ENCODE results near the gene ALOXE3. TPM values are rescaled to one million over a fixed set of nuclear protein-coding genes. Genes with fewer than 3 reads are reported as not detected.

Gene ALOXE3
- total RNA-seq, result not detected in 2 replicates

DNA sequence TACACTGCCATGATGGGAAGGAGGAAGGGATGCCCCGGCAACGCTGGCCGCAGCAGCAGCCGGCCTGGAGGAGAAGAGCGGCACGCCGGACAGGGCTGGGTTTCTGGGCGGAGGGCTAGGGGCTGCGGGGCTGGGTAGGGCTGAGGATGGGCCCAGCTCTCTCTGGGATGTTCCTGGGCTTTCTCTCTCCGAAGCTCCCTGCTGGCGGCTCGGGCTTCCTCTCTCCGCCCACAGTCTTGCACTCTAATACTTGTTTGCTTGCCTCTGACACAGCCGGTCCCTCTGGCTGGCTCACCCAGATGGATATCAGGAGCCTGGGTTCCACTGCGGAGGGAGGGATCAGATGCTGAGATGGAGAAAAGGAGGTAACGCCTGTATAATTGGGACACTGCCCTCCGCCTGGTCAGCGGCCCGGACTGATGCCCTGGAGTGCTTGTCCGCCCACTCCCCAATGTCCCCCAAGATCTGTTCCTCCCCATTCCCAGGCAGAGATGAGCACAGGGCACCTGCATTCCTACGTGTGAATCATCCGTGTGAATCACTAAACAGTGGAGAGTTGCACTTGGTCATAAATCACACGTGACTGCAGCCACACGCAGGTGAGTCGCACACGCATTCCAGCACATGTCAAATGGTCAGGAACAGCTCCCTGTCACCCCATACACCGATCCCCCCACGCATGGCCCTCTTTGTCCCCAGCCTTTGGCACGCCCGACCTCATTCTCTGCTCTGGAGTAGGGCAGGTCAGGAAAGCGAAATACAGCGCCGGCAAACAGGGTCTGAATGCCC, at the start of gene ALOXE3:
ALOXE3 (minus strand) TSS at position 535 of the 789 bp plus-strand sequence; CDS start at position 11, 524 bp downstream.
- intact Hi-C loops (cut with micrococcal nuclease), result loop anchor here (1.0 to 5.0 kb wide), 7 partner anchors 8 to 186 kb away; partner anchors contain the start of genes CNTROB, SLC25A35 and TRAPPC1

DNA sequence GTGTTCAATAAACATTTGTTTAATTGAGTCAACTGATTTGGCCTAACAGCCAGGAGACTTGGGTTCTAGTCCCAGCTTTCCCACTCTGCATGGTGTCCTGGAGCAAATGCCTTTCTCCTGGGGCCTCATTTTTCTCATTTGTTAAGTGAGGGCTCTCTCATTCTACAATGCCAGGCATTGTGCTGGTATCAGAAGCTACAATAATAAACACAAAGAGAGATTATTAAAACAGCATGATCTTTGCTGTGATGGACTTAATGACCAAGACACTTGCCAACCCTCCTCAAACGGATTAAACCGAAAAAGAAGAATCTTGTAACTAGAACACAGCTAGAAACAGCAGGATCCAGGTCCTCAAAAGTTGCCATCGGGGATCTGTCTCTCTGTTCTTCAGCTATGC, 49.2 kb upstream of the ALOXE3 start:
- intact Hi-C loops (cut with micrococcal nuclease), result no loop called here

DNA sequence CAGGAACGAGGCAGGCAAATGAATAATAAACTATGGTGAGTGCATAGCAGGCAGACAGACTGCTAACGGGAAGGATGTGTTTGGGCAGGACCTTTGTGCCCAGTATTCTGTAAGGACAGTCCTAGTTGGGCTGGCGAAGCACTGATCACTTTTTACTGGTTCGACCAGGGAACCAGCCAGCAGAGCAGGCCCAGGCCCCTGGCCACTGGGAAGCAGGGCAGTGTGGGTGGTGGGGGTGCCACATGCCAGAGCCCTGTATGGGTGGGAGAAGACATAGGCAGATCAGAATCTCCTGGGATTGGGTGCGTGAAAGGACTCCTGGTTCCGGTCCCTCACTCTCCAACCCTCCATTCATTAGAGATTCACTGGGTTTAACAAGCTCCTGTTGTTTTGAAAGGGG, 48.4 kb upstream of the ALOXE3 start:
- intact Hi-C loops (cut with micrococcal nuclease), result no loop called here

DNA sequence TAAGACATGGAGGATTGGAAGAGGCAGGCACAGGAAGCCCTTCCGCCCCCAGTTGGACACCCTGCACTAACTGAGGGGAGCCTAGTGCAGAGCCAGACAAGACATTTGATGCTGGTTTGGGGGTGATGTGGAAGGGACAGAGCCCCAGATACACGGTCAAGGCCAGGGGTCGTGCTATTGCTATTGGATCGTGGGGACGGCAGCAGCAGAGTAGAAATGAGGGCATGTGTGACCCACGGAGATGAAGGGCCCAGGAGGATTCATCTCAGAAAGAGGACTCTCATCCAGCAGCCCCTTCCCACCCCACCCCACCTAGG, 46.5 kb upstream of the ALOXE3 start:
- intact Hi-C loops (cut with micrococcal nuclease), result loop anchor here (1.0 kb wide), 2 partner anchors 8 to 9 kb away; no protein-coding TSS in a partner anchor

DNA sequence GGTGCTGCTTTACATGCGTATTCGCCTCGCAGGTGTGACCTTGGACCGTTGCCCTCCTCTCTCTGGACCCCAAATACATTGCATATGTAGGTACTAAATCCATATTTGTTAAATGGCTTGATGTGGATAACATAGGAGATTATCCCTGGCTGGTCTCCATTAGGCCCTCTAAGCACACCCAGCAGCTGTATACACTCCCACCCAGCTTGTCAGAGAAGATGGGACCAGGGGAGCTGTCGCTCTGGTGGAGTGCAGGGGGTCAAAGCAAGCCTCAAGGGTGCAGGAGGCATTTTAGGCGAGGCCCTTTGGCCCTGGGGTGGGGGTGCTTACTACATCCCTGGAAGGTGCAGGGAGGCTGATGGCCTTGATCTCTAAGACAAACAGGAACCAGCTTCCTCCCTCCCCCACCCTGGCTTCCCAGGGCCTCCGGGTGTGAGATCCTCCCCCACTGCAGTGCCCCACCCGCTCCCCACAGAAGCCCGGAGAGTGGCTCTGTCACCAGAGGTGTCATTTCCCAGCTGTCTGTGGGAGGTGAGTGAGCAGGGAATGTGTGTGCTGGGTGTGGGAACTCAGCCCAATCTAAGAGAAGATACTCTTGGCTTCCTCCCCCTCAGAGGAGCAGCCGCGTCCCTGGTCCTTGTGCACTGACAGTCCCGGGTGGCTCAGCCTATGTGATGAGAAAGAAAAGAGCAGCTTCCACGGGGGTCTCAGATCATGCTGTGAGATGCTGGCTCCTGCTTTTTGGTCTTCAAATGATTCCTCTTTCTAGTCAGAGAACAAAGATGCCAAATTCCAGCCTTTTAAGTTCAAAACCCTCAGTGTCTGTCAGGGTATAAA, 45.9 kb upstream of the ALOXE3 start:
- intact Hi-C loops (cut with micrococcal nuclease), result loop anchor here (1.0 kb wide), 2 partner anchors 8 to 9 kb away; no protein-coding TSS in a partner anchor

DNA sequence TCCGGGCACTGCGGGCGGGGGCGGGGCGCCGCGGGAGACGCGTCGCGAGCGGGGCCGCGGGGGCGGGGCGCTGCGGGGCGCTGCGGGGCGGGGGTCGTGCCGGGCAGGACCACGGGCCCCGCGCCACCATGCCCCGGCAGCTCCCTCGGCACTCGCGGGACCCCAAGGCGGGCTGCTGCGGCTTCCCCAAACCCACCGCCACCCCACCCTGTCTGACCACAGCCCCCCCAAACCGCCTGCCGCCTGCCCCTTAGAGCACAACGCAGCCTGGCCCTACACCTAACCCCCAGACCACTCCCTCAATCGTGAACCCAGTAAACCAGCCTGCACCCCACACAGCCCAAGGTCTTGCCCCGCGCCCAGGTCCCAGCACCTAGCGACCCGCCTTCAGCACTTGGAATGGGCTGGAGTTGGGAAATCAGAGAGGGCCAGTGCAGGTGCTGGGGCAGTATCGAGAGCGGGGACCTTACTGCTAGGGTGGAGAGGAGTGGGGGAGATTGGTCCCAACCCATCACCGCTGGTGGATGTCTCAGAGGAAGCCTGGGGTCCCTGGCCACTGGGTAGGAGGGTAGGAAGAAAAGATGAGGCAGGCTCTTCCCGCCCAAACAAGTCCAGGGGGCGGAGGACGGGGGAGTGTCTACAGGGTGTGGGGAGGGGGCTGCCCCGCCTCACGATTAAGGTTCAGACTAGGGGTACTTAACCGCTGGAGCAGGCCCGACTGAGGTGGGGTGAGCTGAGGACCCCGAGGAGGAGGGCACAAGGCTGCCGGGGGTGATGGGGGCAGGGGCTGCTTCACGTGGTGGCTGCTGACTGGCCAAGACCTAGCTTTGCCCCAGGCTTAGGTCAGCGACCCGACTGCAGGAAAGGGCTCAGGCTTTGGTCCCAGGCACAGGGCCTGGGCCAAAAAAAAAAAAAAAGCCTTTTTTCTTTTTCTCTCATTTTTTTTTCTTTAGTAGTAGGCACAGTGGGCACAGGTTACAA, 45.0 kb upstream of the ALOXE3 start:
- intact Hi-C loops (cut with micrococcal nuclease), result no loop called here

DNA sequence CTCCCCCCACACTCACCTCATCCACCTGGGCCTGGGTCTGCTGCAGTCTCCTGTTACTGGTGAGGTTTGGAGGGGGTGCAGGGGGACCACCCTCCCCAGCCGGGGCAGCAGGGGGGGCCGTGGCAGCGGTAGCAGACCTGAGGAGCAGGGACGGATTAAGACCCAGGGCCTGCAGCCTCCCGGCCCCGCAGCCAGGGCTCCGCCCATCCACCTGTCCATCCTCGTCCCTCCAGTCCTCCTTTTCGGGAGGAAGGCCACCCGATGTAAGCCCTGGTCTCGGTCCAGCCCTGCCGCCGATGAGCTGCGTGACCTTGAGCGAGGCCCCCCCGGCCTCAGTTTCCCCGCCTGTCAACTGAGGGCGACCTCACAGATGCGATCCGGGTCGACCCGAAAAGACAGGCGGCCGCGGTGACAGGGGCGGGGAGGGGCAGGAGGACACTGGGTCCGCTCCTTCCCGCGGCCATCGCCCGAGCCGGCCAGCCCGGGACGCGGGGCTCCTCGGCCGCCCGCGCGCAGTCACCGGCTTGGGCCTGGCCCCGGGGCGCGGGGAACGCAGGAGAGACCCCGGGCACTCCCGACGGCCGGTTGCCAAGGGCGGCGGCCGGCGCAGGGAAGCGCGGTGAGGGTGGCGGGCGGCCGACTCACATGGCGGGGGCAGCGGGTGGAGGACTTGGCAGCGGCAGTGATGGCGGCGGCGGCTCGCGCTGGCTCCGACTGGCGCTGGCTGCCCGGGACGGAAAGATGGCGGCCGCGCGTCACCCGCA, 44.1 kb upstream of the ALOXE3 start, which contains the start of gene VAMP2:
VAMP2 (minus strand) TSS at position 716 of the 764 bp plus-strand sequence; CDS start at position 647, 69 bp downstream.
- intact Hi-C loops (cut with micrococcal nuclease), result no loop called here

DNA sequence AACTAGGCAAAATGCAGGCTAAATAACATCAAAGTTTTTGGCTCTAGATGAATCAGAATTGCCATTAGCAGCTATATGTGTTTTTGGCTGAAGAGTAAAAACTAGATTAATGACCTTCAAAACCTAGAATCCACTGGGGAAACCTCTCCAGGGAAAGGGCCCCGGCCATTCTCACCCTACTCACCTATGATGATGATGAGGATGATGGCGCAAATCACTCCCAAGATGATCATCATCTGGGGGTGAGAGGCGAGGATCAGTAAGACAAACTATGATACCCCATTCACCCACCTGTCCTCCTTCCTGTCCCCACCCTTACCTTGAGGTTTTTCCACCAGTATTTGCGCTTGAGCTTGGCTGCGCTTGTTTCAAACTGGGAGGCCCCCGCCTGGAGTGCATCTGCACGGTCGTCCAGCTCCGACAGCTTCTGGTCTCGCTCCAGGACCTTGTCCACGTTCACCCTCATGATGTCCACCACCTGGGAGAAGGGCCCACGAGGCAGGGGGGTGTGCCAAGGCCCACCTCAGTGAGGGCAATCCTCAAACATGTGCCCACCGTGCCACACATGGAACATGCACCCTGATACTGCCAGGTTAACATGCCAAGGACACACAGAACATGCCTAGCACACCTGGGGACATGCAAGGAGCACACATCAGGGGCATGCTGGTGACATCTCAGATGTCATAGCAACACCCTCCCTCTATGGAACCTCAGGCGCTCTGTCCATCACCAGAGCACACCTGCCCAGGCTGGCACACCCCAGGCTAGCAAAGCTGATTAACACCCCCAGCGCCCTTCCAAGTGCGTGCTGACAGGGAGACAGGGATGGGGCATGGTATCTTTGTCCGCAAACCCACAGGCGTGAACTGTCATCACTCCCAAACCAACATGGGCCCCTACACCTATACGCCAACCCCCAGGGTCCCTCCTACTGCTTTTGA, 43.2 kb upstream of the ALOXE3 start:
- intact Hi-C loops (cut with micrococcal nuclease), result no loop called here

DNA sequence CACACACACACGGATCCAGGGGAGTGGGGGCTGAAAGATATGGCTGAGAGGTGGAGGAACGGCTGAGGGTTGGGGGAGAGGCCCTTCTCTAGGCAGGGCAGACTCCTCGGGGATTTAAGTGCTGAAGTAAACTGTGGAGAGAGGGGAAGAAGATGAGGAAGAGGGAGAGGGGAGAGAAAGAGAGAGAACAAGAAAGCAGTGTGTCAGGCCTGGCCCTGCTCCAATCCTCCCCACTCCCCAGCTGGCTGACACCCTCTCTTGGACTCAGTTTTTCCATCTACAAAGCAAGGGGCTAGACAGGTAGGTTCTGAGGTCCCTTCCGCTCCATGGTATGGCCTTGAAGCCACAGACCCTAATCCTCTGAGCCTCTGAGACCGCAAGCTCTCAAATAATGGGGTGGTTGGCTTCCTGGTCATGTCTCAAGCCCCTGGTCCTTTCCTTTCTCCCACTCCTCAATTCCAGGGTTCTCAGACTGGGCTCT, 42.5 kb upstream of the ALOXE3 start:
- intact Hi-C loops (cut with micrococcal nuclease), result no loop called here

DNA sequence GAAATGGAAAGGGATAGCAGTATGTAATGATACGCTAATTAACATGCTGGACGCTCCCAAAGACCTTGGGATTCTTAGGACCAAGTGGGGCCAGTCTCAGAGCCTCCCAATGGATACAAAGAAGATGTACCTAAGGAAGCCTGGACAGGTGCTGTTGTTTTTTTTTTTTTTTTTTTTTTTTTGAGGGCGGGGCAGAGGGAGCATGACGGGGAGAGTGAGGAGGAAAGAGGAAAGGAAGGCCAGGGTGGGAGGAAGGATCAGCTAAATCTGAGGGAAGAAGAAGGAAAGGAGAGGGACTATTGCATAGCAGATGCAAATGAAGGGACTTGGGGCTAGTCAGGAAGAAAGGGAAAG, 41.9 kb upstream of the ALOXE3 start:
- intact Hi-C loops (cut with micrococcal nuclease), result no loop called here

DNA sequence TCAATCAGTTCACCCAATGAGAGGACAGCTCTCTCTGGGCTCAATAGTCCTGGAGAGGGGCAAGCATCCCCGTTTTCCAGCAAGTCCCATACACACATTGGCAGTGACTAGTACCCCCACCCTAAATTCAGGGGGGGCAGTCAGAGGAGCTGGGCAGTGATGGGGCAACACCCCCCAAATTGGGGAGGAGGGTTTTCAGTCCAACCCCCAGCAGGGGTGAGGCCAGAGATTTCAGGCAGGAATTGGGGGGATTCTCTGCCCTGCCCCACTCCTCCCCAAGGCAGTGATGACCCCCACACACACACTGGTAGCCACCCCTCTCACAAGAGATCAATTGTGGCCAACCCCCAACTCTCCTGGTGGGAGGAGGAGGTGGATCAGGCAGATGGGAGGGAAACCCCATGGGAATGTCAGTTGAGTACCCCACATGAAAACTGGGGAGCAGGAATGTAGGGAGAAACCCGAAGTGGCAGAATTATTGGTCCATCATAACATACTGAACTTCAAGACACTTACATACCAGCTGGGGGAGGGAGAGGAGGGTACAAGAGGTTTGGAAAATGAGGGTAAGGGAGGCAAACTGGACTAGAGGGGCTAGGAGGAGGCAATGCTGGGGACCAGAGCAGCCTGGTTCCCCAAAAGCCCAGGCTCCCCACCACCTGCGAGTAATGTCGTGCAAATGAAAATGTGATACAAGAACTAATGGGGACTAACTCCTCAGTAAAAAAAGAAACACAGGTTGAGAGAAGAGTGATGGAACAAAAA, 41.3 kb upstream of the ALOXE3 start:
- intact Hi-C loops (cut with micrococcal nuclease), result loop anchor here (5.0 to 10.0 kb wide), 3 partner anchors 225 to 302 kb away; partner anchors contain the start of genes CYB5D1, NAA38, NDEL1 and RPL26

DNA sequence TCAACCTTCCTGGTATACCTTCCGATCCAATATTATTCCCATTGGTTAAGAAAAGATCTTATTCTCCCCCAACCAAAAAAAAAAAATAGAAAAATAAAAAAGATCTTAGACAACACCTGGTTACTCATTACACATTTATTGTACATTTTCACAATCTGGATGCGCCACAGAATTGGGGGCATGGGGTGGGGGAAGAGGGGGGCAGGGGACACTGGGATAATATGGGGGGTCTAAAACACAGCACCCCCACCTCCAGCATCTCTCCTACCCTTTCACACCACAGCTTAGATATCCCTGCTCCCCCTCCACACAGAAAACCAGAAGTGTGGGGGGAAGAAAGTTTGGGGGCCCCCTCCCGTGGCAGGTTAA, 40.7 kb upstream of the ALOXE3 start:
- intact Hi-C loops (cut with micrococcal nuclease), result loop anchor here (5.0 to 10.0 kb wide), 3 partner anchors 226 to 302 kb away; partner anchors contain the start of genes CYB5D1, NAA38, NDEL1 and RPL26

DNA sequence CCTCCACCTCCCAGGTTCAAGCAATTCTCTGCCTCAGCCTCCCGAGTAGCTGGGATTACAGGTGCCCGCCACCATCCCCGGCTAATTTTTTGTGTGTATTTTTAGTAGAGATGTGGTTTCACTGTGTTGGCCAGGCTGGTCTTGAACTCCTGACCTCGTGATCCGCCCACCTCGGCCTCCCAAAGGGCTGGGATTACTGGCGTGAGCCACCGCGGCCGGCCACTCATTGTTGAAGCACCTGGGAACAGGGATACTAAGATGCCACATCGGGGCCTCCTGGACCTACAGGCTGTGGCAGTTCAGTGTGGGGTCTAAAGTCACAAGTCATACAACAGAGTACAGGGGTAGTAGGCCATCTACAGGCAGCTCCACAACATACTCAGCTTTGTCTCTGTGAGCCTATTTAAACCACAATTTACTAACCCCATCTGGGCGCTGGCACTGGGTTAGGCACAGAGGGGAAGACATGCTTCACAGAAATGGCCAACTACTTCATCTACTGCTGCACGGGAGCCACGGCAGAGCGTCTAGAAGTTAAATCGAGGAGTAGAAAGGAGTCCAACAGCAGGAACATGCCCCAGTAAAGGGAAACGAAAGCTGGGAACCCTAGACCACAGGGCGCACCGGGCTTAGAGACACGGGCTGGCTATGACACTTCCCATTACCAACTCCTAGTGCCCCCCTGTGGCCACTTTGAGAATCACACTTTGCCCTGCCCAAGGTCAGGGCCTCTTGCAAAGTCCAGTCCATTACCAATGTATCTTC, 40.1 kb upstream of the ALOXE3 start:
- intact Hi-C loops (cut with micrococcal nuclease), result loop anchor here (1.0 to 10.0 kb wide), 6 partner anchors 38 to 301 kb away; partner anchors contain the start of genes CYB5D1, NAA38, NDEL1 and RPL26

DNA sequence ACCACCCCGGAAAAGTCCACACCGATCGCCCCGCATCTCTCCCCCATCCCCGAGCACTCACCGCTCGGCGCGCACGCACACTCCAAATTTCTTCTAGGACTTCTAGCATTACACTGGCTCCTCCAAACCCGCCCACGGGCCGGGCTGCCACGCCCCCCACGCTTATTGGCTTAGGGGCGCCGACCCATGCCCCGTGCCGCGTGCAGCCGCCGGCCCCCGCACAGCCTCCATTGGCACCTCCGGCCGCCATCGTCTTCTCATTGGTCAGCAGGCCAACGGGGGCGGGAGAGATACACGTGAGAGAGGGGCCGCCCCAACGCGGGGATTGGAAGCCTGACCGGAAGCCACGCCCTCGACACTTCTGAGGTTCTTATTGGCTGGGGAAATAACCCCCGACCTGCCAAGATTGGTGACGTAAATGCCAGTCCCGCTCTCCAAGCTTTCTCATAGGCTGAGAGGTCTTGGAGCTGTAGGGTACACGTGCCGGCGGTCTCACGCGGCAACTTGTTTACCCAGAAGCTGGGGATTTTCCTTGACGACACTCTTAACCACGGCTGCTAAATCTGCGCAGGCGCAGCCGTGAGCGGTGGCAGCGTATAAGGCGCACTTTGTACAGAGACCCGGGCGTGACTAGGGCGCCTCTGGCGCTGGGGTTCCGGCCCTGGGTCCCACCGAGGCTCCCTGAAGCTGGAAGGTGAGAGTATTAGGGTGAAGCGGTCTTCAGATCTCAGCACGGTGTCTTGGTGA, 38.1 kb upstream of the ALOXE3 start:
- intact Hi-C loops (cut with micrococcal nuclease), result loop anchor here (1.0 to 10.0 kb wide), 15 partner anchors 8 to 672 kb away; partner anchors contain the start of genes BORCS6, CYB5D1, KDM6B and NAA38

DNA sequence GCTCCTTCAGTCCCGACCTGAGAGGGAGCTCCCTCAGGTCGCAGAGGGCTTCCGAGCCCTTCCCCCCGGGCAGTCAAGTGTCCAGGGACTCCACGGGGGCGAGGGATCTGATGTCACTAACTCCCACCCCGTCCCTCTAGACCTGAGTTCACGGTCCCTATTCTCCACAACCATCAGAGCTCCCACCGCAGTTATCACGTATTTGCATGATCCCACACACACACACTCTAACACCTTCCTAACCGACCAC, 37.6 kb upstream of the ALOXE3 start:
- intact Hi-C loops (cut with micrococcal nuclease), result loop anchor here (1.0 to 10.0 kb wide), 15 partner anchors 8 to 671 kb away; partner anchors contain the start of genes BORCS6, CYB5D1, KDM6B and NAA38

DNA sequence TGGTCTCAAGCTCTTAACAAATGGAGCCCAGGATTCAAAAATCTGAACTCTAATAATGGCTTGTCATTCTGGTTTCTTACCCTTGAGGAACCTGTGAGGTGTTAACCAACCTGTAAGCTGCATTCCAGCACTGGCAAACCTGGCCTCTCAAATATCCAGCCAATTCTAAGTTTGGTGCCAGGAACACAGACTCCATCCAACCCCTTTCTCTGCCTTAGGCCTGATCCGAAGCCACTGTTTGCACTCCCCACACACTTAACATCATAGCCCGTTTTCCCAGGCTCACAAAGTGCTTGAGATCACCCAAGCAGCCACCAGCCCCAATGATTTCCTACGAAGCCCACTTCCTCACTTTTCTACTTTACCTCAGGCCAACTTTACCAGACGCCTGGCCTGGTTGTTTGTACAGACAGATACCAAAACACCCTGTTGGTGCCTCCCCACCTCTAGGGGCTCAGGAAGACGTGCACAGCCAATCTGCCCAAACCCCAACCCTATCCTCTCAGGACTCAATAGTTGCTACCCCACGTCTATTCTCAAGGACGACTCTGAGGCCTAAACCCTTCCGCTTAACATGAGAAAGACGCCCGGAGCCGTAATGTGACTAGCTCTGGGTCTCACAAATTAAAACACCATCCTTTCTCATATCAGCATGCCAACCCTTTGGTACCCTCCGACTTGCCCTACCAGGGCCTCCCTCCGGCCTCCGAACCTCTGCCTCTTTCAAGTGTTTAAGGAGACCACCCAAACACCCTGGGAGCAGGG, 37.1 kb upstream of the ALOXE3 start:
- intact Hi-C loops (cut with micrococcal nuclease), result loop anchor here (5.0 to 10.0 kb wide), 3 partner anchors 229 to 298 kb away; partner anchors contain the start of genes CYB5D1, NAA38, NDEL1 and RPL26

All from T-helper 1 cell treated with Interleukin-12 subunit alpha and Interleukin-12 subunit beta and Interleukin-4 antibody, amounts not matched to agents 30 ng/mL and 1 ng/mL, for 36 hours (primary cell).